ENCODE measurements around the gene CKMT1A. TPM values are rescaled to one million over a fixed set of nuclear protein-coding genes. Genes with fewer than 3 reads are reported as not detected.
"Not testable (repeated sequence)": the region's sequence is repeated elsewhere in the genome, so short reads cannot be mapped to it uniquely, and the experiment has no call there.

Gene CKMT1A
- total RNA-seq, 1 experiment from 2014 or later, result 0.41 TPM

GRCh38 chr15:43735416-43735815 is 41.8 kb downstream of the CKMT1A start:
- intact Hi-C loops (cut with micrococcal nuclease; ENCODE audit: unreplicated experiment), result no loop called here
- POLR2A ChIA-PET (ENCODE audit: low non-redundant PET), result no interaction called here

GRCh38 chr15:43746245-43746902 is 52.7 kb downstream of the CKMT1A start, which contains the start of gene PDIA3:
PDIA3 (plus strand) TSS chr15:43746438; CDS start chr15:43746540, 102 bp downstream.
- H3K36me3 ChIP-seq (ENCODE audit: insufficient read depth, low read length, poor library complexity, severe bottlenecking); POLR2A ChIA-PET (ENCODE audit: low non-redundant PET); CTCF ChIA-PET; BruUV-seq (replicated peaks); H3K27me3 ChIP-seq (replicated peaks; ENCODE audit: insufficient read depth, low read depth, low read length, poor library complexity); H3K9me3 ChIP-seq (ENCODE audit: low read depth, low read length, poor library complexity, severe bottlenecking): not testable (repeated sequence)
- intact Hi-C loops (cut with micrococcal nuclease; ENCODE audit: unreplicated experiment), result loop anchor here (10.0 kb wide), 1 partner anchor 342 kb away; no protein-coding TSS in a partner anchor
- H3K4me3 ChIP-seq (ENCODE audit: low read depth, low read length, poor library complexity, severe bottlenecking), result peak within 1 kb of the TSS; percentile 82
- peaks cover 17% of the 10 kb centered on the region for H3K4me1 ChIP-seq (ENCODE audit: insufficient read depth, low read length, poor library complexity, severe bottlenecking)
- H3K27ac ChIP-seq (ENCODE audit: low read depth, low read length, poor library complexity, severe bottlenecking), result peak within 1 kb of the TSS; percentile 96
- peak; percentile 91 for DNase-seq (ENCODE audit: low spot score)
- TF ChIP-seq CTCF (conservative IDR thresholded peaks at IDR 0.05; ENCODE audit: low read depth, low read length), result peak; percentile 25; the same call in 1 of the 2 replicates

More at GRCh38 chr15:43735416-43735815, 41.8 kb downstream of the CKMT1A start:
- no peak overlapping the region for H3K4me3 ChIP-seq (ENCODE audit: low read depth, low read length, poor library complexity, severe bottlenecking)
- no peaks in the 10 kb centered on the region for H3K9me3 ChIP-seq (ENCODE audit: low read depth, low read length, poor library complexity, severe bottlenecking)
- no peaks in the 10 kb centered on the region for H3K4me1 ChIP-seq (ENCODE audit: insufficient read depth, low read length, poor library complexity, severe bottlenecking)
- no TSS peak for BruUV-seq (replicated peaks)
- H3K27ac ChIP-seq (ENCODE audit: low read depth, low read length, poor library complexity, severe bottlenecking), result no peak overlapping the region
- H3K27me3 ChIP-seq (replicated peaks; ENCODE audit: insufficient read depth, low read depth, low read length, poor library complexity), result no peaks in the 10 kb centered on the region
- H3K36me3 ChIP-seq (ENCODE audit: insufficient read depth, low read length, poor library complexity, severe bottlenecking), result no peaks in the 10 kb centered on the region
- no peak for DNase-seq (ENCODE audit: low spot score)
- CTCF ChIA-PET, result no interaction called here
- TF ChIP-seq EZH2 (IDR thresholded peaks at IDR 0.05; ENCODE audit: borderline replicate concordance, low read depth, low read length, poor library complexity, severe bottlenecking), result no peak
- no peak for TF ChIP-seq CTCF (conservative IDR thresholded peaks at IDR 0.05; ENCODE audit: low read depth, low read length)

- H3K9me3 ChIP-seq (ENCODE audit: low read depth, low read length, poor library complexity, severe bottlenecking); BruUV-seq (replicated peaks); CTCF ChIA-PET; POLR2A ChIA-PET (ENCODE audit: low non-redundant PET); H3K36me3 ChIP-seq (ENCODE audit: insufficient read depth, low read length, poor library complexity, severe bottlenecking); H3K27me3 ChIP-seq (replicated peaks; ENCODE audit: insufficient read depth, low read depth, low read length, poor library complexity): not testable (repeated sequence)
- peak; percentile 9 for DNase-seq (ENCODE audit: low spot score)
- intact Hi-C loops (cut with micrococcal nuclease; ENCODE audit: unreplicated experiment), result loop anchor here (10.0 kb wide), 1 partner anchor 342 kb away; no protein-coding TSS in a partner anchor
- H3K4me3 ChIP-seq (ENCODE audit: low read depth, low read length, poor library complexity, severe bottlenecking), result peak overlapping the region; percentile 82
- H3K4me1 ChIP-seq (ENCODE audit: insufficient read depth, low read length, poor library complexity, severe bottlenecking), result peaks cover 17% of the 10 kb centered on the region
- H3K27ac ChIP-seq (ENCODE audit: low read depth, low read length, poor library complexity, severe bottlenecking), result peak overlapping the region; percentile 96
Measured at GRCh38 chr15:43746903-43747309, 53.2 kb downstream of the CKMT1A start.

GRCh38 chr15:43748376-43748775 is 54.7 kb downstream of the CKMT1A start:
- peak overlapping the region; percentile 82 for H3K4me3 ChIP-seq (ENCODE audit: low read depth, low read length, poor library complexity, severe bottlenecking)
- H3K27me3 ChIP-seq (replicated peaks; ENCODE audit: insufficient read depth, low read depth, low read length, poor library complexity), result no peaks in the 10 kb centered on the region
- no peak overlapping the region for H3K27ac ChIP-seq (ENCODE audit: low read depth, low read length, poor library complexity, severe bottlenecking)
- BruUV-seq (replicated peaks), result no TSS peak
- intact Hi-C loops (cut with micrococcal nuclease; ENCODE audit: unreplicated experiment), result loop anchor here (10.0 kb wide), 1 partner anchor 344 kb away; no protein-coding TSS in a partner anchor
- DNase-seq (ENCODE audit: low spot score), result peak; percentile 35
- CTCF ChIA-PET, result interaction anchor here (0.7 kb wide), 1 partner anchor 24 kb away, joined by 3 read pairs; no protein-coding TSS in a partner anchor
- peaks cover 17% of the 10 kb centered on the region for H3K4me1 ChIP-seq (ENCODE audit: insufficient read depth, low read length, poor library complexity, severe bottlenecking)
- H3K36me3 ChIP-seq (ENCODE audit: insufficient read depth, low read length, poor library complexity, severe bottlenecking), result peaks cover 22% of the 10 kb centered on the region
- TF ChIP-seq EZH2 (IDR thresholded peaks at IDR 0.05; ENCODE audit: borderline replicate concordance, low read depth, low read length, poor library complexity, severe bottlenecking), result no peak
- no peak for TF ChIP-seq CTCF (conservative IDR thresholded peaks at IDR 0.05; ENCODE audit: low read depth, low read length)
- no peaks in the 10 kb centered on the region for H3K9me3 ChIP-seq (ENCODE audit: low read depth, low read length, poor library complexity, severe bottlenecking)
- POLR2A ChIA-PET (ENCODE audit: low non-redundant PET), result no interaction called here

Data from A673 (cell line).